ENCODE results near the gene MYOF. TPM values are rescaled to one million over a fixed set of nuclear protein-coding genes. Genes with fewer than 3 reads are reported as not detected.
"Not testable (repeated sequence)": the region's sequence is repeated elsewhere in the genome, so short reads cannot be mapped to it uniquely, and the experiment has no call there.

MYOF gene
- total and polyA plus RNA-seq, 9 of the 15 experiments (the other 6 are each of a cell fraction or from before 2014, with no cell fraction given) = 0.06 to 0.27 TPM; not detected in 7

DNA sequence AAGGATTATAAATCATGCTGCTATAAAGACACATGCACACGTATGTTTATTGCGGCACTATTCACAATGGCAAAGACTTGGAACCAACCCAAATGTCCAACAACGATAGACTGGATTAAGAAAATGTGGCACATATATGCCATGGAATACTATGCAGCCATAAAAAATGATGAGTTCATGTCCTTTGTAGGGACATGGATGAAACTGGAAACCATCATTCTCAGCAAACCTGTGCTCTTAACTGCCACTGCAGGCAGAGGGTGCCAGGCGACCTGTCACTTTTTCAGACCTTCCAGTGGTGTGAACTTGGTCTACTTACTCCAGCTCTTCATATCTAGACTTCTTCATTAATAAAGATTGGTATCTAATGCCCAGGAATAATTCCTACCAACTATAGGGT, 14.5 kb downstream of the MYOF start:
- H3K27ac ChIP-seq (ENCODE audit: extremely low read depth, low read depth, low read length); in situ Hi-C loops (cut with MboI); H2AFZ ChIP-seq (ENCODE audit: low read depth, low read length); H3K4me3 ChIP-seq; H3K9me1 ChIP-seq (ENCODE audit: control insufficient read depth, insufficient read depth, low read length); FAIRE-seq; H3K79me2 ChIP-seq (ENCODE audit: control insufficient read depth, insufficient read depth, low read length); DNase-seq (ENCODE audit: extremely low read depth in 1 of 4, low spot score in 3 of 4); H3K27me3 ChIP-seq (ENCODE audit: control insufficient read depth in 2 of 2, insufficient read depth in 2 of 2, low read length in 2 of 2); H3K9me3 ChIP-seq (replicated peaks; ENCODE audit: control insufficient read depth, insufficient read depth, low read depth, low read length); POLR2A ChIA-PET; H3K4me2 ChIP-seq (ENCODE audit: insufficient read depth, low read length); intact Hi-C loops (cut with micrococcal nuclease); H3K36me3 ChIP-seq (ENCODE audit: control insufficient read depth, insufficient read depth, low read length); H3K9ac ChIP-seq (ENCODE audit: insufficient read depth in 1 of 2, low read depth in 2 of 2, low read length in 2 of 2); H4K20me1 ChIP-seq (replicated peaks; ENCODE audit: control insufficient read depth, insufficient read depth, low read length); H3K4me1 ChIP-seq (replicated peaks in 1 of 2; ENCODE audit: control insufficient read depth in 2 of 2, insufficient read depth in 2 of 2, low read length in 2 of 2); BruUV-seq (replicated peaks); ATAC-seq: not testable (repeated sequence)
- 0% methylated on average over 1 of the region's 4 CpGs for WGBS (ENCODE audit: insufficient coverage, low coverage, missing lambda C conversion rate)
- CTCF ChIA-PET (ENCODE audit: low intra/inter-chr PET ratio) = interaction anchor here (0.6 kb wide), 1 partner anchor 45 kb away, joined by 6 read pairs; no protein-coding TSS in a partner anchor

DNA sequence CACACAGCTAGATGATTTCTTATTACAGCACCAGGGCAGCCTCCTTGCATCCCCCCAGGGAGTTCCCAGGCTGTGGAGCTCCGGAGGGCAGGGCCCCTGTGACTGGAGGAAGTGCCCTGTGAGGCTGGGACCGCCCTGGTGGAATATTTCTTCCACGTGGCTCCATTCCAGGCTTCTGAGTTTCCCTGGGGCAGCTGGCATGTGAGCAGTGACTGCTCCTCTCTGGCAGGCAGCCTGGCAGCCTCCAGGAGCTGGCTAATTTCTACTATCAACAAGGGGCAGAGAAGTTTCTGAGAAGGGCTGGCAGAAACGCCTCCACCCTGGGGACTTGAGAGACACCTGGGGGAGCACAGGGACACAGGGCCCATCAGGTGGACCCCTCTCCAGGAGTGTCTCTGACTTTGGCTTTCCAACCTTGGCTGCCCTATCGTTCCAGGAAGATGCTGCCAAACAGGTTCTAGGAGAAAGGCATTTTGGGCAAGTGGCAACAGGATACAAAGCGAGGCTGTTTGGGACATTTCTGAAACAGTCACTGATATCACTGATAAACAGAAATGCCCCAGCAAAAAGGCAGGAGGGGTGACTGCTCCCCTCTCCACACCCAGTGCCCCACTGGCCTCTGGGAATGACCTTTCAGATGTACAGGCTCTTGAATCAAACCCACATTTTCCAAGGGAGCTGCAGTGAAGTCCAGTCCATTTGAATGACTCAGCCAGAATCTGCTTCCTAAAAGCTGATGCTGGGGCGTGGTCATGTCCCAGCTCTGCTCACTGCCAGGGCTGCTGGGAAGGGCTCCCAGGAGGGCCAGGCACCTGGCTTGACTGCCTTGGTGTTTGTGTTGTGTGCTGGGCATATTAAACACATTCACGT, 16.1 kb downstream of the MYOF start:
- POLR2A ChIA-PET = interaction anchor here (0.6 kb wide), 2 partner anchors 43 to 97 kb away, joined by 3 read pairs; no protein-coding TSS in a partner anchor
- Histone ChIP-seq H4K20me1 (replicated peaks; ENCODE audit: control insufficient read depth, insufficient read depth, low read length) (no peaks in the 10 kb centered on the region), H2AFZ (ENCODE audit: low read depth, low read length) (no peak overlapping the region), H3K27me3 (ENCODE audit: control insufficient read depth in 2 of 2, insufficient read depth in 2 of 2, low read length in 2 of 2) (peaks cover 0 to 6% of the 10 kb centered on the region in 2 experiments; a peak in 2 of 5 replicates), H3K9ac (ENCODE audit: insufficient read depth in 1 of 2, low read depth in 2 of 2, low read length in 2 of 2) (no peak overlapping the region; a peak in 1 of 4 replicates), H3K4me2 (ENCODE audit: insufficient read depth, low read length) (no peak overlapping the region), H3K9me1 (ENCODE audit: control insufficient read depth, insufficient read depth, low read length) (no peaks in the 10 kb centered on the region), H3K27ac (ENCODE audit: extremely low read depth, low read depth, low read length) (no peak overlapping the region), H3K9me3 (replicated peaks; ENCODE audit: control insufficient read depth, insufficient read depth, low read depth, low read length) (no peaks in the 10 kb centered on the region), H3K4me3 (no peak overlapping the region), H3K4me1 (replicated peaks in 1 of 2; ENCODE audit: control insufficient read depth in 2 of 2, insufficient read depth in 2 of 2, low read length in 2 of 2) (no peaks in the 10 kb centered on the region; a peak in 1 of 5 replicates), H3K36me3 (ENCODE audit: control insufficient read depth, insufficient read depth, low read length) (no peaks in the 10 kb centered on the region), H3K79me2 (ENCODE audit: control insufficient read depth, insufficient read depth, low read length) (no peaks in the 10 kb centered on the region)
- no TSS peak for BruUV-seq (replicated peaks)
- DNase-seq (ENCODE audit: extremely low read depth in 1 of 4, low spot score in 3 of 4) (peak in 1 of 4 experiments; percentile 10), ATAC-seq (no peak), FAIRE-seq (no peak)
- WGBS (ENCODE audit: insufficient coverage, low coverage, missing lambda C conversion rate) = 5% methylated on average over 5 of the region's 8 CpGs
- intact Hi-C loops (cut with micrococcal nuclease) (no loop called here), in situ Hi-C loops (cut with MboI) (no loop called here)
- CTCF ChIA-PET (ENCODE audit: low intra/inter-chr PET ratio) = no interaction called here
- TF ChIP-seq NFE2 (IDR thresholded peaks at IDR 0.05; ENCODE audit: low read depth) = peak; percentile 51; the same call in 1 of the 2 replicates
- TF ChIP-seq MAFG (tag; conservative IDR thresholded peaks at IDR 0.05) = 0 out of 2 replicates have a peak, but pooled peaks have one; percentile 24
- TF ChIP-seq, protein P1, sequence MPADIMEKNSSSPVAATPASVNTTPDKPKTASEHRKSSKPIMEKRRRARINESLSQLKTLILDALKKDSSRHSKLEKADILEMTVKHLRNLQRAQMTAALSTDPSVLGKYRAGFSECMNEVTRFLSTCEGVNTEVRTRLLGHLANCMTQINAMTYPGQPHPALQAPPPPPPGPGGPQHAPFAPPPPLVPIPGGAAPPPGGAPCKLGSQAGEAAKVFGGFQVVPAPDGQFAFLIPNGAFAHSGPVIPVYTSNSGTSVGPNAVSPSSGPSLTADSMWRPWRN (IDR thresholded peaks at IDR 0.05; ENCODE audit: low read depth) = no peak
- no peak for TF ChIP-seq ZSCAN29 (IDR thresholded peaks at IDR 0.05)
- no peak for TF ChIP-seq ZC3H4 (CRISPR knock-in tag; IDR thresholded peaks at IDR 0.05; ENCODE audit: borderline replicate concordance)

Data from K562 (cell line).